ENCODE data around the gene KRTAP10-8.
"Not testable (repeated sequence)": the region's sequence is repeated elsewhere in the genome, so short reads cannot be mapped to it uniquely, and the experiment has no call there.

KRTAP10-8 gene

DNA sequence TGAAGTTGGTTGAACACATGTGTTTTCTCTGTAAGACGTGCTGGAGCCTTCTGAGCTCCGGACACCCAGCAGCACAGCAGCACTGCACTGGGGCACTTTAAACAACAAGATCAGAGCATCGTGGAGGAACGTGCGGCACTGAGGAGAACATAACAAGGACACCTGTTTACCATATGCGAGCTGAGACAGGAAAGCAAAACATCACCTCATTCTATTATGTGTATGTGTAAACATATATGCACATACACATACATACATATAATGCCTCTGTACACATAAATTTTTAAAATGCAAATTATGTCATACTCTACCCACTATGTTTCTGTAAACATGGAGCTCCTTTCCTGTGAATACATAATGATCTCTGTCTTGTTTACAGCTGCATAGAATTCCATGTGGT is 16.4 kb upstream of the KRTAP10-8 start:
- no peak overlapping the region for H3K27ac ChIP-seq
- no peak overlapping the region for H3K4me3 ChIP-seq

DNA sequence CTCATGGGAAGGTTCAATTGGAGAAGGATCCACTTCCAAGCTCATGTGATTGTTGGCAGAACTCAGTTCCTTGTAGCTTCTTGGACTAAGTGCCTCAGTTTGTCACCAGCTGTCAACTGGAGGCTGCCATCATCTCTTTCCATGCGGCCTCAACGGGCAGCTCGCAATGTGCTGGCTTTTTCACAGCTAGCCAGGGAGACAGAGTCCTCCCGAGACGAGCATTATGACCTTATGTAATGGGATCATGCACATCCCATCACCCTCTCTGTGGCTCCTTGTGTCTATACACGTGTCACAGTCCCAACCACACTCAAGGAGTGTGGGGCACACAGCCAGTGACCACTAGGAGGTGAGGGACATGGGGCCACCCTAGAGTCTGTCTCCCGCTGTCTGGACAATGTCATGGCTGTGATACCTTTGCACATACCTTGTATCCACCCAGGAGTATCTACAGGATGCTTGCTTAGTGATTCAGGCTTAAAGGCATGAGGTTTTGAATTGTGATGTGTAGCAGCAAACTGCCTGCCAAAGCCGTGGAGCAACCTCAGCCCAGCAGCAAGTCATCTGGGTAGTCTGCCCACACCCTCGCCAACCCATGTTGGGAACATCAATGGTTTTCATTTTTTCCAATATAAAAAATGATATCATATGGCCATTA is 15.7 kb upstream of the KRTAP10-8 start:
- H3K27ac ChIP-seq, result no peak overlapping the region
- no peak overlapping the region for H3K4me3 ChIP-seq

DNA sequence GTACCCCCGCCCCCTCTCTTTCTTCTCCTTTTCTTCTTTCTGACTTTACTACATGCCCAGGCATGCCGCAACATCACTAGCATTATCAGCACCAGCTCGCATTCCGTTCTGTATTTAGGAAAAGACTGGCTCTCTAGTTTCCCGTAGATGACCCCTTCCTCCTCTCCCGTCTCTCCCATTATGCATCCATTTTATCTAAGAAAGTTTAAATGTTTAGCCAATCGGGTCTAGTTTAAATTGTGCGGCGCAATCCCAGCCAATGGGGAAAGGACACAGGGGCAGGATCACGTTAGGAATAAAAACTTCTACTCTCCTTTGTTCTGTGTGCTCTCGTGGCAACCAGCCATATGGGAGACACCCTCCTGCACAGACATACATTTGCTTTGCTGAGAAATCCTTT is 13.8 kb upstream of the KRTAP10-8 start:
- Histone ChIP-seq H3K4me3 (no peak overlapping the region), H3K27ac (no peak overlapping the region)

DNA sequence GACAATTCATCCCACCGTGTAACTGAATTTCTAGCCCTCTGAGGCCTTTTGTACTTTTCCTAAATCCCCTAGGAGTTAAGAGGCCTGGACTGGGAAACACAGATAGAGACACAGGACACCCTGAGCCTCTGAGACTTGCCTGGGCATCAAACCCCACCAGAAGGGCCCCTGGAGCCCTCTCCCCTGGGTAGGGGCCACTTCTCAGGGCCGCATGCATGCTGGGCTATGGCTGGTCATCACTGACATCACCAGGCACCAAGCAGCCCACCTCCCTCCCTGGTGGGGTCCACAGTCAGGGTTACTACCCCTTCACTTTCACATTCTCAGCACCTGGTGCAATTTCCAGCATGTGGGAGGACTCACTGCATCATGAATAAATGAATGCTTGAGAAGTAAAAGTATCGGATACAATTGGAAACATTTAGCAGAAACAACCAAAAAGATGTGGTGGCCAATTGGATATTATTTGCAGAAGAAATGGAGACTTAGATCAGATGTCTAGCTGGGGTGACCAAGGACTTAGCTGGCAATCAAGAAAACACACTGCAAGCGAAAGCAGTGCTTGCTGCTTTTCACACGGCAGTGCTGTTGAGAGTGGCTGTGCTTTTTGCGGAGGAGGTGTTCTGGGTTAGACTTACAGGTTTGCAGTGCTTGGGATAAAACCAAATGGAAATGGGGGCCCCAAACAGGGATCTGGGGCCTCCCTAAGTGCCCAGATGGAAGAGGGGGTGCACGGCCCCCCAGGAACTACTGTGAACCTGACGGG is 12.4 kb upstream of the KRTAP10-8 start:
- Histone ChIP-seq H3K4me3 (no peak overlapping the region), H3K27ac (no peak overlapping the region)

DNA sequence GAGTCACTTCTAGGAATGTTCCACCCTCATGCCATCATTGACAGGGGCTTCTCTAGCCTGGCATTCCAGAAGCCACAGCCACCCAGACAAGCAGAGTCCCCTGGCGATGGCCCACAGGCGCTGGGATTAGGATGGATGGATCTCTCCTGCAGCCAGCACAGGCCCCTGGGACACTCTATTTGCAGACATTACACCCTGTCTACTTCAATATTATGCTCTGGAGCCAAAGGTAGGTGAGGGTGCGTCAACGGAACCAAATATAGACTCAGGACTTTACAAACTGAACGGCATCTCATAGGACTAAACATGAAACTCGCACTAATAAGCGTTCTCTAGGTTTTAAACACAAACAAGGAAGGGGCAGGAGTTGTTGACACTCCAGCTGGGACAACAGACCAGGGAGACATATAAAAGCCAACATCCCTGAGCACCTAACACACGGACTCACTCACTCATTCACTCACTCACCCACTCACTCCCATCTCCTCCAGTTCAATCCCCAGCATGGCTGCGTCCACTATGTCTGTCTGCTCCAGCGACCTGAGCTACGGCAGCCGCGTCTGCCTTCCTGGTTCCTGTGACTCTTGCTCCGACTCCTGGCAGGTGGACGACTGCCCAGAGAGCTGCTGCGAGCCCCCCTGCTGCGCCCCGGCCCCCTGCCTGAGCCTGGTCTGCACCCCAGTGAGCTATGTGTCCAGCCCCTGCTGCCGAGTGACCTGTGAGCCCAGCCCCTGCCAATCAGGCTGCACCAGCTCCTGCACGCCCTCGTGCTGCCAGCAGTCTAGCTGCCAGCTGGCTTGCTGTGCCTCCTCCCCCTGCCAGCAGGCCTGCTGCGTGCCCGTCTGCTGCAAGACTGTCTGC is 11.5 kb upstream of the KRTAP10-8 start, which contains the start of gene KRTAP10-7:
Gene KRTAP10-7 (plus strand): TSS at position 480 of the 861 bp plus-strand sequence. CDS start 25 bp downstream, at position 505.
- not testable (repeated sequence) for H3K27ac ChIP-seq, H3K4me3 ChIP-seq

DNA sequence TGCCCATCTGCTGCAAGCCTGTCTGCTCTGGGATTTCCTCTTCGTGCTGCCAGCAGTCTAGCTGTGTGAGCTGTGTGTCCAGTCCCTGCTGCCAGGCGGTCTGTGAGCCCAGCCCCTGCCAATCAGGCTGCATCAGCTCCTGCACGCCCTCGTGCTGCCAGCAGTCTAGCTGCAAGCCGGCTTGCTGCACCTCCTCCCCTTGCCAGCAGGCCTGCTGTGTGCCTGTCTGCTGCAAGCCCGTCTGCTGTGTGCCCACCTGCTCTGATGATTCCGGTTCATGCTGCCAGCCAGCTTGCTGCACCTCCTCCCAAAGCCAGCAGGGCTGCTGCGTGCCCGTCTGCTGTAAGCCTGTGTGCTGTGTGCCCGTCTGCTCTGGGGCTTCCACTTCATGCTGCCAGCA is 10.8 kb upstream of the KRTAP10-8 start:
- H3K4me3 ChIP-seq, H3K27ac ChIP-seq: not testable (repeated sequence)

DNA sequence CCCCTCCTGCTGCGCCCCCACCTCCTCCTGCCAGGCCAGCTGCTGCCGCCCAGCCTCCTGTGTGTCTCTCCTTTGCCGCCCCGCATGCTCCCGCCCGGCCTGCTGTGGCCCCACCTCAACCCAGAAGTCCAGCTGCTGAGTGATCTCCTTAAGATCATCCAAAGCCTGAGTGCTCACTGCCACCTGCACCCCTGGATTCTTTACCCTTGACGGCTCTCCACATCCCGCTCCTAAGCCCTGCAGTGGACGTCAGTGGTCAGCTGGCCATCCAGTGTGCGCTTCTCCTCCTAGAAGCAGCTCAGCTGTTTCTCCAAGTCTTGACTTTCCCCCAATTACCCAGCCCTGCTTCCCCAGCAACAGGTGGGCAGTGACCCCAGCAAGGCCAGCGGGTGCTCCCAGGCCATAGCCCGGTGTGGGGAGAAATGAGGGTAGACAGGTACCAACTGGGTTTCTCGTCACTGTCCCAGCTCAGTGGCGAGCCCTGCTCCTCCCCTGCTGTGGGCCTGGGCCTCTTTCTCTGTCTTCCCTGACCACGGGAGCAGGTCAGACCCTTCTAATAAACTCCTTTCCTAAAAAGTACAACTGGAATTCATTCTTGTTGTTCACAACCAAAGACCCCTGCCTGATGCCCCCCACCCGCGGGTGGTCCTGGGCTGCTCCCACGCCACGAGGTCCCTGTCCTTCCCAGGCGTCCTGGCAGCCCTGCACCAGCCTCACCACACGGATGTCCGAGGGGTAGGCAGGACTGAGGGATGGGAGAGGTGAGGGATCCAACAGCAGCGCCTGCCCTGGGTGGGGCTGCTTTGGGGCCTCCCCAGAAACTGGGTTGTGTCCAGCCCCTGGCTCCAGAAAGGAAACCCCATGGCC is 10.1 kb upstream of the KRTAP10-8 start:
- no peak overlapping the region for H3K27ac ChIP-seq

DNA sequence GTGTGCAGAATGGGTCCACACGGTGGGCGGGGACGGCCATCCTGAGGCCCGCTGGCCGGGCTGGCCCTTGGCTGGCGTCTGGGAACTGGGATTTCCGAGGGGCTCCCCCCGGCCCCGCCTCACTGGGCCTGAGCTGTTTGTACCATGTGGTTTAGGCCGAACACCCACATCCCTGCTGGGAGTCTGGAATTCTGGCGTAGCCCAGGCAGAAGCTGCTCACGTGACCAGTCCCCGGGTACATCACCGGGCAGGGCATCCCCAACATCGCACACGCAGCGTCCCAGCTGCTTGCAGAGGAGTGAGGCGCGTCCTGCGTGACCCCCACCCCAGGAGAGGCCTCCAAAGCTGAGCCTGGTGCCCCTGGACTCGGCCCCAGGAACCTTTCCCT is 9.4 kb upstream of the KRTAP10-8 start:
- no peak overlapping the region for H3K27ac ChIP-seq

More for the DNA sequence above, 10.1 kb upstream of the KRTAP10-8 start:
- no peak overlapping the region for H3K4me3 ChIP-seq

DNA sequence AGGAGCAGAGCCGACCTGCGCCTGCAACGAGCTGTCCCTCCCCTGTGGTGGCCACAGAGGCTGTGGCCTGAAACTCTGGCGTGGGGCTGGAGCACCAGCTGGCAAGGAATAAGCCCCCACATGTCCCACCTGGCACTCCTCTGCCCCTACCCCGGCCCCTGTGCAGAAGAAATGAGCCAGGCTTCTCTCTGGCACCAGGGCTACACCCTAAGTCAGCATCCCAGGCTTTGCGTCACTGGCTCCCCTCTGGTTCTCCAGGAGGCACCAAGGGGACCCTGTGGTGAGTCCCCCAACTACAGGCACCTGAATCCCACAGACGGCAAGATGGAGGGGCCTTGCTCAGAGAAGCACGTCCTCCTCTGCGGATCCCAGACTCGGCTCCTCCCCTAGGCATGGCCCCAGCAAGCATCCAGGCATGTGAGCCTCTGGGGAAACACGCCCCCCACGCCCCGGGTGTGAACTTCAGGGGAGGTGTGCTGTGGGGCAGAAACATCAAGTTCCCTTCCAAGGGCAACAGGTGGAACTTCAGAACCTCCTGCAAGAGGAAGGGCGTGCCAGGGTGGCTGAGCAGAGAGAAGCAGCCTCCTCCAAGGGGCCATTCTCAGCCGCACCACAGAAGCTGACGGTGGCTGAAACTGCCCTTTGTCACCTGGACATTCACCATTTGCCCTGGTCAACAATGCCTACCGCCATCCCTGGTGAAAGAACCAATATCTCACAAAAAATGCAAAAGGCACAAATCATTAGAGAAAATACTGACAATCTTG is 8.6 kb upstream of the KRTAP10-8 start:
- Histone ChIP-seq H3K27ac (no peak overlapping the region), H3K4me3 (no peak overlapping the region)

More for the DNA sequence above, 9.4 kb upstream of the KRTAP10-8 start:
- no peak overlapping the region for H3K4me3 ChIP-seq

DNA sequence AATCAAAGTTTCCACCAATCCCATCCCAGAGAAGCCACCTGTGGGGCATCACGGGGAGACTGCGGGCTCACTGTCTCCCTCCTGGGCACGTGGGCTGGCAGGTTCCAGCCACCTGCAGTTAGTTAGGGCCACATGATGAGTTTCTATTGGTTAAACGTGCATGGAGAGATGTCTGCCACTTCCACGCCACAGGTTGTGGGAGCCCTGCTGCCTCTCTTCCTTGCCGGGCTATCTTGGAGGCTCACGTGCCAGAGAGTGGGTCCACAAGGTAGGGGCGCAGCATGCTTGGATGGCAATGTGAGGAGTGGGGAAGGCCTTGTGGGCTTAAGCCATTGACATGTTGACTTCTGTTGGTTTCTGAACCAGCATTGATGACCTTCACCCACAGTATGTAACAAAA is 8.0 kb upstream of the KRTAP10-8 start:
- H3K27ac ChIP-seq, result no peak overlapping the region
- H3K4me3 ChIP-seq, result no peak overlapping the region

DNA sequence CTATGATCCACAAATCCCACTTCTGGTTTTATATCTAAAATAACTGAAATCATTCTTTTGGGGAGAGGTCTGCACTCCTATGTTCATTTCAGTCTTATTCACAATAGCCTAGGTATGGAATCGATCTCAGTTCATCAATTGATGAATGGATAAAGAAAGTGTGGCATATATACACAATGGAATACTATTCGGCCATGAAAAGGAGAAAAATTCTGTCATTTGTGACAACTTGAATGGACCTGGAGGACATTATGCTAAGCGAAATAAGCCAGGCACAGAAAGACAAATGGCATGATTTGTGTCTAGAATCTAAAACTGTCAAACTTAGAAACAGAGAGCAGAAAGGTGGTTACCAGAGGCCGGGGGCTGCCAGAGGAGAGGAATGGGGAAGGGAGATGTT is 5.4 kb upstream of the KRTAP10-8 start:
- H3K27ac ChIP-seq, result no peak overlapping the region
- H3K4me3 ChIP-seq, result no peak overlapping the region

DNA sequence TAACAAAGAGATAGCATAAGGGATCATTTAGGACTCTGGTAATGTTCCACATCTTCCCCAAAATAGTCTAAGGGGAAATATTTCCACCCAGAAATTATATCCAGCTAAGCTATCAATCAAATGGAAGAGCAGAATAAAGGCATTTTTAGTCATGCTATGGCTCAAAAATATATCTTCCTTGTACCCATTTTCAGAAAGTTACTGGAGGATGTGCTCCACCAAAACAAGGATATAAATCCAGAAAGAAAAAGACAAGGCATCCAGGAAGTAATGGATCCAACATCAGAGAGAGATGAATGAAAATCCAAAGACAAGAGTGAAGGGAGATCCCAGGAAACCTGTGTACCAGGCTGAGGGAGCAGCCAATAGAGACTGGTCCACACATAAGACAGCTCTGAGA is 2.7 kb upstream of the KRTAP10-8 start:
- Histone ChIP-seq H3K4me3 (no peak overlapping the region), H3K27ac (no peak overlapping the region)

DNA sequence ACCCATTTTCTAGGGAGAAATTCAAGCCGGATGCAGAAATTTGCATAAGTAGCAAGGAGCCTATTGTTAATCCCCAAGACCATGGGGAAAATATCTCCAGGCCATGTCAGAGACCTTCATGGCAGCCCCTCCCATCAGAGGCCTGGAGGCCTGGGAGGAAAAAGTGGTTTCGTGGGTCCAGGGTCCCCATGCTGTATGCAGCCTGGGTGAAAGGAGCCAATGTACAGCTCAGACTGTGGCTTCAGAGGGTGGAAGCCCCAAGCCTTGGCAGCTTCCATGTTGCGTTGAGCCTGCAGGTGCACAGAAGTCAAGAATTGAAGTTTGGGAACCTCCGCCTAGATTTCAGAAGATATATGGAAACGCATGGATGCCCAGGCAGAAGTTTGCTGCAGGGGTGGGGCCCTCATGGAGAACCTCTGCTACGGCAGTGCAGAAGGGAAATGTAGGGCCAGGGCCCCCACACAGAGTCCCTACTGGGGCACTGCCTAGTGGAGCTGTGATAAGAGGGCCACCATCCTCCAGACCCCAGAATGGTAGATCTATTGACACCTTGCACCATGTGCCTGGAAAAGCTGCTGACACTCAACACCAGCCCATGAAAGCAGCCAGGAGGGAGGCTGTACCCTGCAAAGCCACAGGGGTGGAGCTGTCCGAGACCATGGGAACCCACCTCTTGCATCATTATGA is 1.6 kb upstream of the KRTAP10-8 start:
- H3K4me3 ChIP-seq, H3K27ac ChIP-seq: not testable (repeated sequence)

DNA sequence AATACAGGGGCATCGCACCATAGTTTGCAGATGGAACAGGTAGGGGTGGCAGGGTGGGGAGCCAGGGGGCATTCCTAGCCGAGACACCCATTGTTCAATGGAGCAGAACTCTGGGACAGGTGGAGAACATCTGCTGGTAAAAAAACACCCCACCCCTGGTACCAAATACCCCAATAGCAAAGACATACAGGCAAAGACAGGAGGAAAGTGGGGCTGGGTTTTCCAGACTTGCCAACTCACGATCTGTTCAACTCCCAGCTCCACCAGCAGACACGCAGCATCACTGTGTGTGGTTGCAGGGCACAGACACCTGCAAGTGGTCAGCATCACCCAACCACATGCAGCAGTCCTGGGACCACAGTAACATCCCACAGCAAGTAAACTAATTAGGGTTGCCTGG is 328 bp upstream of the KRTAP10-8 start:
- H3K27ac ChIP-seq, result no peak overlapping the region
- no peak overlapping the region for H3K4me3 ChIP-seq

DNA sequence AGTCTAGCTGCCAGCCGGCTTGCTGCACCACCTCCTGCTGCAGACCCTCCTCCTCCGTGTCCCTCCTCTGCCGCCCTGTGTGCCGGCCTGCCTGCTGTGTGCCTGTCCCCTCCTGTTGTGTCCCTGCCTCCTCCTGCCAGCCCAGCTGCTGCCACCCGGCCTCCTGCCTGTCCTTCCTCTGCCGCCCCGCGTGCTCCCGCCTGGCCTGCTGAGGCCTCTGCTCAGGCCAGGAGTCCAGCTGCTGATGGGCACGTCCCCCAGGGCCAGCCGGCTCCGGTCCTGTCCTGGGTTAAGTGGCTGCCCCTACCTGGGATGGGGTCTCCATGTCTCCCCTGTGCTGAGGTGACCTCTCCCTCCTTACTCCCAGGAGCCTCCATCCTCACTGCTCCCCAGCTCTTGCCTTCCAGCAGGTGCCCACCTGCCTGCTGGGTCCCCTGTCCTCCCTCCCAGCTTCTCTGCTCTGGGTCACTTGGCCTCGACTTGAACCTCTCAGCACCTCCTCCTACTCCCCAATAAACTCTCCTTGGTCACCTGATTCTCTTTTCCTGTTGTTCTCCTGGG is 870 bp downstream of the KRTAP10-8 start:
- no peak overlapping the region for H3K4me3 ChIP-seq
- no peak overlapping the region for H3K27ac ChIP-seq

DNA sequence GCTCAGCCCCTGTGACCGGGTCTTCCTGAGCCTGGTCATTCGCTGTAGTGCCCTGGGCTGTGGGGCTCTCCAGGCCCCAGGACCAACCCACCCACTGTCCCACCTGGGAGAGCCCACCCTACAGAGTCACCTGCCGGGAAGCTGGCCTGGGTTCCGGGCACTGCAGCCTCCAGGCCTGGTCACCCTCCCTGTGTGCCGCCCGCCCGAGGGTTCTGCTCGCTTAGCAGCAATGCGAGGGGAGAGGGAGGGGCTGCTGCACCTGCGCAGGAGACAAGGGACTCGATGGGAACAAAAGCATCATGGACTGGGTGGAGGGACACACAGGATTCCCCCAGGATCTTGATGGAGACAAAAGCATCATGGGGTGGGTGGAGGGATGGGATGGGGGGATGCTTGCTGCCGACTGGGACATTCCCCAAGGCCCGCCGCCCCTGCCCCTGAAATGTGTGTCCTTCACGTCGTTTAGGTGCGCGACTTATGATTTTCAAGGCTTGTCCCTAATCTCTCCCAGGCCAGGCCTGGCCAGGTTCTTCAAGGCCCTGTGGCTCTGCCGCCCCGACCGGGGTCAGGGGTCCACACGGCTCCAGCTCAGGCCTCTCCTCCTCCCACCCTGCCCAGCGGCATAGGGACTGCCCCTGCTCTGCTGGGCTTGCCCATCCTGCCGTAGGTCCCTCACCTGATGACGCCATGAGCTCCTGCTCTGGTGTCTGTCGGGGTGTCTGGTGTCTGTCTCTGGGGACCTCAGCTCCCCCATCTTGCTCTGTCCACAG is 1.7 kb downstream of the KRTAP10-8 start:
- no peak overlapping the region for H3K4me3 ChIP-seq
- H3K27ac ChIP-seq, result no peak overlapping the region

DNA sequence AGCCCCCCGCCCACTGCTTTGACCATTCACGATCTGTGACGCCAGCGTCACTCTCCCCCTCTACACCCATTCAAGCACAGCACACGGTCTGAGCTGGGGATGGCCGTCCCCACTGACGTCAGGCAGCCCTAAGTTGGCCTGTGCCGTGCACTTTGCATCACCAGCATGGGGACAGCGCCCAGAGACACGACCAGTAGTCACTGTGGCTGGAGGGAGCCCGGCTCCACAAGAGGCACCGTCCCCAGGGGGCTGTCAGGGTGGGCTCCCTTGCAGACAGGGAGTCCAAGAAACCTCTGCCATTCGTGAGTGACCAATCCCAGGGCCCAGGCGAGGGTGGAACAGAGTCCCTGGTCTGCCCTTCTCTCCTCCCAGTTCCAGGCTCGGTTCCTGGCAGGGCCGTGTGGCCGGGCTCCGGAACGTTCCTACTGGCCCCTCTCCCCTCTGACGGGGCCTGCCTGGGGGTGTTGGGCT is 2.3 kb downstream of the KRTAP10-8 start:
- Histone ChIP-seq H3K4me3 (no peak overlapping the region), H3K27ac (no peak overlapping the region)

Measured in skin epidermis (tissue), 12 donors.